AG10803 (cell line): ENCODE results near the gene ECEL1.

ENCODE experiments used
- DNase-seq: peaks from one replicate; pipeline ENCODE4 v3.0.0; 2010; ENCODE audit warnings: low read depth
- H3K4me3 ChIP-seq: 2 replicates; pipeline ENCODE4 v1.5.1; 2011; ENCODE audit warnings: mild to moderate bottlenecking, low read length, control low read depth
- CTCF ChIP-seq: conservative IDR thresholded peaks from 2 replicates; pipeline ENCODE4 v1.5.1; 2011; ENCODE audit warnings: mild to moderate bottlenecking, low read length, control low read depth, inconsistent platforms

Gene ECEL1

GRCh38 chr2:232525199-232525598, 37.6 kb upstream of the ECEL1 start:
- DNase-seq = no peak
- TF ChIP-seq CTCF = no peak
- H3K4me3 ChIP-seq = no peak overlapping the region

GRCh38 chr2:232524771-232525170, 37.1 kb upstream of the ECEL1 start:
- H3K4me3 ChIP-seq = no peak overlapping the region
- DNase-seq = no peak
- TF ChIP-seq CTCF = no peak

- no peak for TF ChIP-seq CTCF
- H3K4me3 ChIP-seq = no peak overlapping the region
- DNase-seq = peak; percentile 13
Observed at GRCh38 chr2:232523682-232524597, 36.3 kb upstream of the ECEL1 start.

GRCh38 chr2:232523402-232523681, 35.7 kb upstream of the ECEL1 start:
- DNase-seq = no peak
- TF ChIP-seq CTCF = no peak
- H3K4me3 ChIP-seq = no peak overlapping the region

- TF ChIP-seq CTCF = no peak
- DNase-seq = no peak
- no peak overlapping the region for H3K4me3 ChIP-seq
Observed at GRCh38 chr2:232522623-232523401, 35.2 kb upstream of the ECEL1 start.

GRCh38 chr2:232521959-232522622, 34.5 kb upstream of the ECEL1 start:
- no peak overlapping the region for H3K4me3 ChIP-seq
- DNase-seq = peak; percentile 11
- TF ChIP-seq CTCF = peak; percentile 34
